OCI-M2 (cell line): Measurements from ENCODE around the gene FAM199X.

Source experiments
- DNase-seq: peaks from one replicate; lab custom pipeline; 2025; ENCODE audit not compliant: unreplicated experiment; lab: John Stamatoyannopoulos, UW

The FAM199X gene

GRCh38 chrX:104165894-104166734, at the start of gene FAM199X:
TSS of gene FAM199X (plus strand) at chrX:104166453. CDS start at chrX:104166786, 333 bp downstream.
- DNase-seq, result no peak

DNA sequence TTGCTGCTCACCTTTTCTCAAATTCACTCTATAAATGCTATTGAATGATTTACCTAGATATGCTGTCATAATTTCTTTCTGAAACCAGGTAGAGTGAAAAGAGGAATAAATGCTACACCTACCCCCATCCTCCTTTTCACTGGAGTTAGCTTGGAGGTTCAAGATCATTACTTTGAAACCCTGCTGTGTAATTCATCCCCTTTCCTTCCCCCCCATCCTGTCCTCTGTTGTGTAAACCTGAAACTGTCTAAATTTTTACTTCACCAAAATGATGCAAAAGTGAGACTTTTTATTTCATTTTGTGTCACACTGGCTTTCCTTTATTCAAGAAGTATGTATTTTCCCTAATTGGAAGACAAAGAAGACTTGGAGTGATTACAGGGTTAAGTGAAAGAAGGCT, 48.5 kb upstream of the FAM199X start:
- DNase-seq, result no peak

- no peak for DNase-seq
These were observed 47.5 kb upstream of the FAM199X start for GRCh38 chrX:104118765-104119164.

GRCh38 chrX:104122829-104123228, 43.4 kb upstream of the FAM199X start:
- DNase-seq, result no peak

DNA sequence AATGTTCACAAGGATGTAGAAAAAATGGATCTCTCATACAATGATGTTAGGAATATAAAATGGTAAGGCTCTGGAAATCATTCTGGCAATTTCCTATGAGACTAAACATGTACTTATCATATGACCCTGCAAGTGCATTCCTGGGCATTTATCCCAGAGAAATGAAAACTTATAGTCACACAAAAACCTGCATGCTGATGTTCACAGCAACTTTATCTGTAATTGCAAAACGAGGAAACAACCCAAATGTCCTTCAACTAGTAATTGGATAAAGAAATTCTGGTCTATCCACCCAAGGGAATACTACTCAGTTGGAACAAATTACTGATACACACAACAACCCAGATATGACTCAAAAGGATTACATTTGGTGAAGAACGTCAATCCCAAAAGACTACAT, 39.4 kb upstream of the FAM199X start:
- DNase-seq, result no peak

GRCh38 chrX:104130808-104131207, 35.4 kb upstream of the FAM199X start:
- no peak for DNase-seq

DNA sequence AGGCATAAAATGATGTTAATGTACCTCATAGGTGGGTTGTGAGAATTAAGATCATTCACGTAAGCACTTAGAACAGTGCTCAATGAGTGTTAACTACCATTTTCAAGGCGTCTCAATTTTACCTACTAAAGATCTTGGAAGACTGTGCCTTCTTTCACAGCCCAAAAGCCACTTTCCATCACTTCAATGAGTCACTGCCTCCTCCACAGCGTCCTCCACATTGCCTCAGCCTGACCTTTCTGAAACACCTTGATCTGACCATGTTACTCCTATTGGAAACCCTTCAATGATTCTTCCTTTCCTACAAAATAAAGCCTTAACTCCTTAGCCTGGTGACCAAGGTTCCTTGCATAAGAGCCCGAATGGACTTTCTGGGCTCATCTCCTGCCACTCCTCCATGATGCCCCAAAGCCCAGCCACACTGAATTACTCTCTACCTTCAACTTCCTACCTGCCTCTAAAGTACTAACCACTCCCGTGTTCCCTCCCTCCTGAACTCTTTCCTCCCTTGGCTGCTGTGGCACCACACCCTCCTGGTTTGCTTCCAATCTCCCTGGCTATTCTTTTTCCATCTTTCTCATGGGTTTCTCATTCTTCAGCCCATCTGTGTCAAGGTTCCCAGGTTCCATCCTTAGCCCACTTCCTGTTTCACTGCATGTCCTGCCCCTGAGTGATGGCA, 31.5 kb upstream of the FAM199X start:
- DNase-seq, result no peak

DNA sequence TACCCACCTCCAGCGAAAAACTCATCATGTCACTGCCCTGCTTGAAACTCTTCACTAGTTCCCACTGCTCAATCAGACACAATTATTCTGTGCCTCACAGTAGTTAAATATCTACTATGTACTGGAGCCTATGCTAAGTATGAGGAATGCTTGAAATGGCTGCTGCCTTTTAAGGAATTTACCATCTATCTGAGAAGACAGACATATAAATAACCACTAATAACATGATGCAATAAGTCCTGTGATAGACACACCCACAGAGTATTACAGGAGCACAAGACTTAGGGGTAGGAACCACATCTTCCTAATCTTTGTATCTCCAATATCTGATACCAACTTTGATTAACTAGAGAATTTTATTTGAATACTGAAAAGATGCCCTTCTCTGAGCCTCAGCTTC, 30.6 kb upstream of the FAM199X start:
- no peak for DNase-seq

GRCh38 chrX:104136241-104137019, 29.8 kb upstream of the FAM199X start:
- DNase-seq, result no peak

- no peak for DNase-seq
These were observed 28.8 kb upstream of the FAM199X start for GRCh38 chrX:104137496-104137895.

GRCh38 chrX:104141087-104141760, 25.0 kb upstream of the FAM199X start:
- no peak for DNase-seq

- DNase-seq, result no peak
These were observed 15.2 kb upstream of the FAM199X start for GRCh38 chrX:104151037-104151436.

GRCh38 chrX:104156630-104157529, 9.4 kb upstream of the FAM199X start, which contains the start of gene SLC25A53:
TSS of gene SLC25A53 (minus strand) at chrX:104157009. CDS start at chrX:104105257, 51,752 bp downstream.
- no peak for DNase-seq

GRCh38 chrX:104166735-104167436, 633 bp downstream of the FAM199X start:
- no peak for DNase-seq

DNA sequence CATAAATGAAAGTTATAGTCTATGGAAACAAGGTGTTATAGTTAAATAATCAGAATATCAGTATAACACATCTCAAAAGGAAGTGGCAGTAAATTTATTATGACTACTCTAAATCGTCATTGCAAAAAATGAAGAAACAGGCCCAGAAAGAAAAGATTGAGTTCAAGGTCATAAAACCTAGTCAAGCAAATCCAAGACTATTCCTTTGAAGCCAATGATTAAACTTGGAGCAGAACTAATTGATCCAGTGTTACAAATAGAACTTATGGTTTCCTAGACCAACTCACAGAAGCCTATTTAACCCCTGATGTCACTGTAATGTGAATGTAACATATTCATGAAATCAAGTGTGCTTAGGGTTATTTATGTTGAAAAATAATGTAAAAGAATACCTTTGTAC, 1.9 kb downstream of the FAM199X start:
- no peak for DNase-seq

- DNase-seq, result no peak
These were observed 5.9 kb downstream of the FAM199X start for GRCh38 chrX:104172121-104172520.

DNA sequence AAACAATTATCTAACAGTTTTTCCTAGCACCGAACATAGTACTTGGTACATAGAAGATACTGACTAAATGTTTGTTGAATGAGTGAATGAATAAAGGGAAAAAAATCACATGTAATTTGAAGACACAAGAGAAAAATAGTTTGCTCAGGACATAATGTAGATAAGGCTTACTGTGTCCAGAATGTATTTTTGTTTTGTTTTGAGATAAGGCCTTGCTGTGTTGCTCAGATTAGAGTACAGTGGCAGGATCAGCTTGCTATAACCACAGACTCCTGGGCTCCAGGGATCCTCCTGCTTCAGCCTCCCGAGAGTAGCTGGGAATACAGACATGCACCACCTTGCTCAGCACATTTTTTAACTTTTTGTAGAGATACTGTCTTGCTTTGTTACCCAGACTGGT, 6.5 kb downstream of the FAM199X start:
- DNase-seq, result no peak

GRCh38 chrX:104173841-104174240, 7.6 kb downstream of the FAM199X start:
- no peak for DNase-seq

DNA sequence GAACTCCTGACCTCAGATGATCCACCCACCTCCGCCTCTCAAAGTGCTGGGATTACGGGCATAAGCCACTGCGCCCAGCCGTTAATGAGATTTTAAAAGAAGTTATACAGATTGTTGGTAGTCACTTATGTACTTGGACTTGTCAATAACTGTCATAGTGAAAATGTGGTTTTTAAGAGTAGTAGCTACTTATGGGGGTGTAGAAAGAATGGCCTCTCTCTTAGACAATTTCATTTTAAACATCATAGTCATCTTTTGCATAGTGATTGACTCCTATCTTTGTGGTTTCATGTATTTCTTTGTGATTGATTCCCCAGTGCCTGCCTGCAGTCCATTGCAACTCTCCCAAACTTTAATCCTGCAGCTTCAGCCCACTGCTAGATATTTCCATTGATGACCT, 17.4 kb downstream of the FAM199X start:
- no peak for DNase-seq
